Measurements from ENCODE around the gene COL17A1. TPM values are rescaled to one million over a fixed set of nuclear protein-coding genes. Genes with fewer than 3 reads are reported as not detected.
A peak's percentile ranks its signal among the peaks of the same experiment; 100 is the strongest.

The COL17A1 gene
- polyA plus RNA-seq, 4 donors, result 0.30 to 0.93 (median 0.57) TPM

DNA sequence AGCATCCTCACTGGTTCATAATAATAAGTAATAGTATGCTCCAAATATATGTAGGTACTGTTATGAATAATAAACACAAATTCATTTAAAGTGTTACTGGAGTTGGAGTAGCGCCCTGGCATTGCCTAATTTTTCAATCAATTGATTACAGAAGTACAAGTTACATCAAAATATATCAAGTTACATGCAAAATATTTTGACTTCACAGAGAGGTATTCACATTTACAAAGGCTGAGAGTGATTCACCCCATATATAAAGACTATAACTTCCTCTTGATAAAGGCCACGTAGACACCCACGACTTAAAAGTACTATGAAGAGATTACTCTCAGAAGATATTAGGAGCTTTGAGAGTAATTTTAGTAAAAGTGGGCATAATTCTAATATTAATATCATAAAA is 13.6 kb upstream of the COL17A1 start:
- DNase-seq (ENCODE audit: low read depth in 4 of 4, low spot score in 3 of 4), result no peak

DNA sequence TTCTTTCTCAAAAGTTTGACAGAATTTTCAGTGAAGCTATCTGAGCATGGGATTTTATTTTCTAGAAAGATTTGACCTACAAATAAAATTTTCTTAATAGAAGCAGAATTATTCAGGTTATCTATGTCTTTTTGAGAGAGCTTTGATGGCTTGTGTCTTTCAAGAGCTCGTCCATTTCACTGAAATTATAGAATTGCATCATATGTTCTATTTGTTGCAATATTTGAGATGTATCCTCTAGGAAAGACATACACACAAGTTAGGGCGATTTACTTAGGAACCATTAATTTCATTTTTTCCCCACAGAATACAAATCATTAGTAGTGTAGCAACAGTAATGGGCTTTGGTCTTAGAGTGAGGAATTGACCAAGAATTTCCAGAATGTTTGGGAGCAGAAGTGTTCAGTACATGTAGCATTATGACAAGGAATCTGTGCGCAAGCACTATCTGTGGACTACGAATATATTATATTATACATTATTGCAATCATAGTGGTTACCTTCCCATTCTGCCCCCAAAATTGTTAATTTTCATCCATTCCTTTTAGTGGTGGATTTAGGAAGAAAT is 12.8 kb upstream of the COL17A1 start:
- DNase-seq (ENCODE audit: low read depth in 4 of 4, low spot score in 3 of 4), result no peak

- DNase-seq (ENCODE audit: low read depth in 4 of 4, low spot score in 3 of 4), result no peak
These were observed 11.0 kb upstream of the COL17A1 start for GRCh38 chr10:104096692-104097091.

DNA sequence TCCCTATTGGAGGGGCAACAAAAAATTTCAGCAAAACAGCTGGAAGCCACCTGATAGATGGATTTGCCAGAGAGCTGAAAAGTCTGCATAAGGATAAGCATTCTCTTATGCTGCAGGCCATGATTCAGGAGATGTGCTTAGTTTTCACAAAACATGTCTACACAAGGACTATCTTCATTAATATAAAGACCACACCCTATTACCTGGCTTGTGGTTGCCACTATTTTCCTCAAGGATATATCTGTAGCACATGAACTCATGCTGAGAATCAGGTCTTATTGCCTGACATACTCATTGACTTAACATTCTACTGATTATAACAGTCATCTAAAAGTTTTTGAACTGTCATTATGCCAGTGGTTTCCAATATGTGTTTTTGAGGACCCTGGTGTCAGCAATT is 7.1 kb upstream of the COL17A1 start:
- DNase-seq (ENCODE audit: low read depth in 4 of 4, low spot score in 3 of 4), result no peak

DNA sequence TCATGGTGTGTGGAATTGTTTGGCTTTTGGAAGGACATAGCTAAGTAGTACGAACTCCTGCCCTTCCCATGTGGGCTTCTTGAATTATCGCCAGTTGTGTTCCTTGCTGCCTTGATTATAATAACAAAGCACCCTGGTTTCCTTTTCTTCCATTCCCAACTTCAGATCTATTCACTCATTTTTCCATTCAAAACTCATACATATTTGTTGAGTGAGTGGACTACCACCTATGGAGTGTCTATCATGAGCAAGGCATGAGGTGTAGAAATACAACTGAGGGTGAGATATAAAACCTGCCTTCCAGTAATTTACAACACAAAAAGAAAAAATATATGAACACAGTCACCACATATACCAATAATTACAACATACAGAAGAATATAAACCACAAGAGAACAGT is 4.9 kb upstream of the COL17A1 start:
- no peak for DNase-seq (ENCODE audit: low read depth in 4 of 4, low spot score in 3 of 4)

DNA sequence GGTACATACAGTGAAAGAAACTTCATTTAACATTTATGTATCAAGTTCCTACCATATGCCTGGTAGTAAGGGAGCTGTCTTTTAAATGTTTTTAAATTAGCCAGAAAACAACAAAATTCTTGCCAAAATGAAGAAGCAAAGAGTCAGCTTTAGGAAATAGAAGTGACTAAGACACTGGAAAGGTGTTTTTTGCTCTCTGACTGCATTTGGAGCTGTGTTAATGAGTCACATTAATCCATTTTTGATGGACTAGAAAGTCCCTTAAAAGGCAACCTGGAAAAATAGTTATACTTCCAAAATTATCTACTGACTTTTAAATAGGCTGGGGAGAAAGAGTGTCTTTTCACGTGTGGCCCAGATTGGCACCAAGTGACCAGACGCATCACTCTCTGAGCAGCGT is 3.9 kb upstream of the COL17A1 start:
- DNase-seq (ENCODE audit: low read depth in 4 of 4, low spot score in 3 of 4), result no peak

DNA sequence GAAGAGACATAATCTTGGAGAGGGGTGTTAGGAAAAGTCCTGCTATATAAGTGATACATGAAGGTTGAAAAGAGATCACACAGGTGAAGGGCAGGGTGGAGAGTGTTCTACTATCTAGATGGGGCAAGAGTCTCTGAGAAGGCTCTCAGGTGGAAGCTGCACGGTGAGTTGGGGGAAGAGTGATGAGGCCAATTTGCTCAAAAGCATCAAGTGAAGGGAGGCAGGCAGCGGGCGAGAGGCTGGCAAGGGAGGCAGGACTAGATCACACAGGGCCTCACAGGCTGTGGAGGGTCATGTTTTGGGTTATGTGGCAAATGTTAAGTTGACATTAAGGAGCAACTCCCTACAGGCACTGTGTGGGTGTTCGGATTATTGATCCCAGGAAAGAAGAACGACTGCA is 2.6 kb upstream of the COL17A1 start:
- no peak for DNase-seq (ENCODE audit: low read depth in 4 of 4, low spot score in 3 of 4)

GRCh38 chr10:104084482-104085142 is 1.1 kb downstream of the COL17A1 start:
- no peak for DNase-seq (ENCODE audit: low read depth in 4 of 4, low spot score in 3 of 4)

- no peak for DNase-seq (ENCODE audit: low read depth in 4 of 4, low spot score in 3 of 4)
These were observed 3.7 kb downstream of the COL17A1 start for GRCh38 chr10:104081998-104082397.

- no peak for DNase-seq (ENCODE audit: low read depth in 4 of 4, low spot score in 3 of 4)
These were observed 4.9 kb downstream of the COL17A1 start for GRCh38 chr10:104080762-104081161.

GRCh38 chr10:104077663-104078151 is 8.0 kb downstream of the COL17A1 start:
- DNase-seq (ENCODE audit: low read depth in 4 of 4, low spot score in 3 of 4), result no peak

DNA sequence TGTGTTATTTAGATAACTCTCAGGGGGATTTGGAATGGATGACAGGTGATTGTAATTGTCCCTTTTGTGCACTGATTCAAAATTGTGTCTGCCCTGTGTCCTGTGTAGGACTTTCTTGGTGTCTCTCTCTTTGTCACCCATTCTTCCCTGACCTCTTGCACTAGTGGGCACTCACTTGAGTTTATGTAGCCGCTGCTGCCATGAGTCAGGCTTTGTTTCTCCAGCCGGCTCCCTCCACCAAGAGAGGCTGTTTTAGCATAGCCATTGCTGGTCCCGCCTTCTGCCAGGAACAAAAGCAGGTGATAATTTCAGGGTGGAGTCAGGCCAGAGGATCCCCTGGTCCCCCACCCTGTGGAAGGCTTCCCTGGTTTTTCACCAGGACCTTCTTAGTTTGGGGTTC is 8.4 kb downstream of the COL17A1 start:
- no peak for DNase-seq (ENCODE audit: low read depth in 4 of 4, low spot score in 3 of 4)

- DNase-seq (ENCODE audit: low read depth in 4 of 4, low spot score in 3 of 4), result peak; percentile 36 to 60 (median 48)
These were observed 8.9 kb downstream of the COL17A1 start for GRCh38 chr10:104076743-104077160.

GRCh38 chr10:104074505-104074904 is 11.2 kb downstream of the COL17A1 start:
- no peak for DNase-seq (ENCODE audit: low read depth in 4 of 4, low spot score in 3 of 4)

DNA sequence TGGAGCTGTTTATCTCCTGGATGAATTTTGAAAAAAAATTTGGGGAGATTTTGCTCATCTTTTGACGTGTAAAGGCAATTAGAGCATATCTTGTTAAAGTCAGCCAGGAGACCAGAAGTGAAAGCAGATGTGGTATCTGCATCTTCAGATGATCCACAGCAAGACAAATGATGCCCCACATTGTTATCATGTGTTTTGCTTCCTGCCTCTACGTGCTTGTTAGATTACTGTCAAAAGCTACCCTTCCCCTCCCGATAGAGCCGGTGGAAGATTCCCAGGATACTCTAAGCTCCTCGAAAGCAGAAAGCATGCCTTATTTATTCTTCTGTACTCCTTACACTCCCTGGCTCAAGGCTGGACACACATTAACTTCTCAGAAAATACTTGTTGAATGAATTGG is 12.9 kb downstream of the COL17A1 start:
- DNase-seq (ENCODE audit: low read depth in 4 of 4, low spot score in 3 of 4), result no peak

- DNase-seq (ENCODE audit: low read depth in 4 of 4, low spot score in 3 of 4), result peak in 1 of 4 donors; percentile 8
These were observed 16.1 kb downstream of the COL17A1 start for GRCh38 chr10:104069613-104070012.

GRCh38 chr10:104067525-104067924 is 18.2 kb downstream of the COL17A1 start:
- DNase-seq (ENCODE audit: low read depth in 4 of 4, low spot score in 3 of 4), result peak in 1 of 4 donors; percentile 14

DNA sequence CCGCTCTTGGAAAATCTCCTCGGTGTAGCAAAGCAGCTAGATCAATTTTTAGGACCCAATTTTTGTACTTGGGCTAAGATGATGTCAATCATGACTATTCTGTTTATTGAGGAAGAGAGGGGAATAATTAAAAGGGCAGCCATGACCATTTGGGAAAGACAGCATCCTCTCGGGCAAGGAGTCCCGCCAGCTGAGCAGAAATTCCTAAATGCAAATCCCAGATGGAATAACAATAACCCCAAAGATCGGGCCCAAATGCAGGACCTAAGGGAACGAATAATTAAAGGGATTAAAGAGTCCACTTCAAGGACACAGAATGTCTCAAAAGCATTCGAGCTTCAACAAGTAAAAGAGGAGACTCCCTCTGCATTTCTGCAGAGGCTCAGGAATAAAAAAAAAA is 18.7 kb downstream of the COL17A1 start:
- no peak for DNase-seq (ENCODE audit: low read depth in 4 of 4, low spot score in 3 of 4)

DNA sequence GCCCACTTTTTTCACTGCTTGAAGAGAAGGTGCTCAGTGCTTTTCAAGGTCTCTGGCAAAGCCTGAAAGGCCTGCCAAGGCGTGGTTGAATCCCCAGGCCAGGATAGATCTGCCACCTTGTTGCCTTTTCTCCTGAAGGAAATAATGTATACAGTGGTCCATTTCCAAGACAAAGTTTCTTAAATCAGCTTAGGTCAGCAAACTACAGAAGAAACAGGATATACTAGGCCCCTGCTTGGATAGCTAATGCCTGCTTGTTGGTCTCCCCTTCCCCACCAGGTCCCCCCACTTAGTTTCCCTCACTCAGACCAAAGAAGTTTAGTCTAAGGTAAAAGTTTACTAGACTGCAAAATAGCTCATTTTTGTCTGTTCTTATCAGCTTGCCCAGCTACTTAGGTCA is 19.9 kb downstream of the COL17A1 start:
- no peak for DNase-seq (ENCODE audit: low read depth in 4 of 4, low spot score in 3 of 4)

DNA sequence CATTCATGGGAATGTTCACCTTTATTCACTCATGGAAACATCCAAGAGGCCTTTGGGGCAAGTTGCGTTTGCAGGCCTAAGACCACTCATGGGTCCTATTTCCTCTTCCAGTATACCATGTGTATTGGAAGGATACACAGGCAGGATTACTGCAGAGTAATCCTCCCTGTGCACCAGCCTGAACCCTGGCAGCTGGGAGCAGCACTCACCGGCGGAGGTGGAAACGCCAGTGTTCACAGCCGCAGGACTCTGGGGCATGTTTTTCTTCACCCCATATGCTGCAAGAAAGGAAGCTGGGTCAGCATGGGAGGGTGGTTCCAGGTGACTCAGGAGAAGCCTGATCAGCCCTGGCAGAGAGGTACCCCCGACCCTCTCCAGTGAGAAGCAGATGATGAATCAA is 24.5 kb downstream of the COL17A1 start:
- DNase-seq (ENCODE audit: low read depth in 4 of 4, low spot score in 3 of 4), result no peak

DNA sequence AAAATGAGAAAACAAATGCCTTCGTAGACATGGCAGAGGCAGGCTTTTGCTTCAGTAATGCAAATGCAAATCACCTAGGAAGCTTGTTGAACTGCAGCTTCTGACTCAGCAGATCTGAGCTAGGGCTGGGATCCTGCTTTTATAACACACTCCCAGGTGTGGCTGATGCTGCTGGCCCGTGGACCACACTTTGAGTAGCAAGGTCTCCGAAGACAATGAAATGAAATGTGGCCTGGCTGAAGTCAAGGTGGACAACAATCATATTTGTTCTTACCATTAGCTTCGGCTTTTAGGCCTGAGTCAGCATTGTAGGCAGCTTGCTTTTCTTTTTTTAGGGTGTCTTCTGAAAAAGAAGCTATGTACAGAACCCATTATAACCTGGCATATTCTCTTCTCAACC is 26.3 kb downstream of the COL17A1 start:
- DNase-seq (ENCODE audit: low read depth in 4 of 4, low spot score in 3 of 4), result no peak

DNA sequence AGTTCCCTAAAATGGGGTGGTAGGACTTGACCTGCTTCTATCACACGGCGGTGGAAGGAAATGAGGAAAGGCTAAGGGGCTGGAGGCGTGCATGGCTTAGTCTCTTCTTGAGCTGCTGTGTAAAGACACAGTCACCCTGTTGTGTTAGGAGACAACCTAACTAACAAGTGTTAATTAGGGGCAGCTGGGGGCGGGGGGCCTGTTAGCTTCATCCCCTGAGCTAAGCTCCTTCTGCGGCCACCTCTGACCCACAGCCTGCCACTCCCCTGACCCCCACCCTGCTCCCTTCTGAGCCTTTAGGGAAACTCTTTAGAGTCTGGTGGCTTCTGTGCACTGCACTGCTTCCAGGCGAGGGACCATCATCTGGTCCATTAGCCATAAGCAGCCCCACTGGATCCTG is 28.0 kb downstream of the COL17A1 start:
- DNase-seq (ENCODE audit: low read depth in 4 of 4, low spot score in 3 of 4), result no peak

Data from right renal pelvis (tissue), 4 donors.